ENCODE data around the gene ARHGAP26.

GRCh38 chr5:143217065-143217803, 447.1 kb downstream of the ARHGAP26 start:
- no peak for TF ChIP-seq EP300 (IDR thresholded peaks at IDR 0.05)
- no peak for TF ChIP-seq CTCF (IDR thresholded peaks at IDR 0.05)
- no peak for TF ChIP-seq POLR2A (IDR thresholded peaks at IDR 0.05; ENCODE audit: low read depth)
